ENCODE measurements around the gene IL32.
"Not testable (repeated sequence)": the region's sequence is repeated elsewhere in the genome, so short reads cannot be mapped to it uniquely, and the experiment has no call there.

The IL32 gene

GRCh38 chr16:3069146-3069545, 3.7 kb downstream of the IL32 start:
- in situ Hi-C loops (cut with MboI; ENCODE audit: low sequenced_read_pairs): not testable (repeated sequence)

- in situ Hi-C loops (cut with MboI; ENCODE audit: low sequenced_read_pairs): no loop called here
These were observed 5.2 kb downstream of the IL32 start for GRCh38 chr16:3070608-3071111.

- in situ Hi-C loops (cut with MboI; ENCODE audit: low sequenced_read_pairs): no loop called here
These were observed 6.2 kb downstream of the IL32 start for GRCh38 chr16:3071655-3072054.

GRCh38 chr16:3072148-3072547, 6.7 kb downstream of the IL32 start:
- in situ Hi-C loops (cut with MboI; ENCODE audit: low sequenced_read_pairs): not testable (repeated sequence)

- in situ Hi-C loops (cut with MboI; ENCODE audit: low sequenced_read_pairs): not testable (repeated sequence)
These were observed 7.3 kb downstream of the IL32 start for GRCh38 chr16:3072576-3073263.

- in situ Hi-C loops (cut with MboI; ENCODE audit: low sequenced_read_pairs): no loop called here
These were observed 8.0 kb downstream of the IL32 start for GRCh38 chr16:3073448-3073847.

GRCh38 chr16:3074860-3075522, 9.6 kb downstream of the IL32 start:
- in situ Hi-C loops (cut with MboI; ENCODE audit: low sequenced_read_pairs): no loop called here

- in situ Hi-C loops (cut with MboI; ENCODE audit: low sequenced_read_pairs): no loop called here
These were observed 10.1 kb downstream of the IL32 start for GRCh38 chr16:3075523-3075915.

GRCh38 chr16:3075946-3076345, 10.5 kb downstream of the IL32 start:
- in situ Hi-C loops (cut with MboI; ENCODE audit: low sequenced_read_pairs): not testable (repeated sequence)

GRCh38 chr16:3076577-3076976, 11.1 kb downstream of the IL32 start:
- in situ Hi-C loops (cut with MboI; ENCODE audit: low sequenced_read_pairs): no loop called here

GRCh38 chr16:3080024-3080423, 14.6 kb downstream of the IL32 start:
- in situ Hi-C loops (cut with MboI; ENCODE audit: low sequenced_read_pairs): no loop called here

GRCh38 chr16:3081957-3082356, 16.5 kb downstream of the IL32 start:
- in situ Hi-C loops (cut with MboI; ENCODE audit: low sequenced_read_pairs): not testable (repeated sequence)

GRCh38 chr16:3083408-3083807, 18.0 kb downstream of the IL32 start:
- in situ Hi-C loops (cut with MboI; ENCODE audit: low sequenced_read_pairs): not testable (repeated sequence)

GRCh38 chr16:3084491-3084890, 19.1 kb downstream of the IL32 start:
- in situ Hi-C loops (cut with MboI; ENCODE audit: low sequenced_read_pairs): no loop called here

GRCh38 chr16:3084969-3085670, 19.7 kb downstream of the IL32 start:
- in situ Hi-C loops (cut with MboI; ENCODE audit: low sequenced_read_pairs): no loop called here

- in situ Hi-C loops (cut with MboI; ENCODE audit: low sequenced_read_pairs): no loop called here
These were observed 20.6 kb downstream of the IL32 start for GRCh38 chr16:3085868-3086595.

GRCh38 chr16:3086596-3087242, 21.3 kb downstream of the IL32 start:
- in situ Hi-C loops (cut with MboI; ENCODE audit: low sequenced_read_pairs): no loop called here

GRCh38 chr16:3087243-3088235, 22.1 kb downstream of the IL32 start:
- in situ Hi-C loops (cut with MboI; ENCODE audit: low sequenced_read_pairs): no loop called here

GRCh38 chr16:3088450-3088849, 23.0 kb downstream of the IL32 start:
- in situ Hi-C loops (cut with MboI; ENCODE audit: low sequenced_read_pairs): no loop called here
